Psoas muscle (tissue), 8 donors: ENCODE results near the gene SBNO2. TPM values are rescaled to one million over a fixed set of nuclear protein-coding genes. Genes with fewer than 3 reads are reported as not detected.

Experiments
- ATAC-seq, 4 donors: fragments of 200-7000 bp; cut with Tn5 transposase; one replicate each; pipeline ENCODE4 v1.9.1; 2020; ENCODE audit warnings: moderate library complexity in 3 of 4, mild to moderate bottlenecking in 2 of 4
- DNase-seq, 2 donors: peaks; one replicate each; pipeline ENCODE4 v3.0.0-alpha.2; 2020
- H3K27ac ChIP-seq: fragments of 200-600 bp; one replicate; pipeline ENCODE4 v1.8.0; 2022
- H3K27me3 ChIP-seq, 3 donors: fragments of 200-600 bp in 1 of 3; one replicate each; pipeline versions ENCODE4 v1.6.1 to v1.8.0; 2013 to 2022; ENCODE audit warnings: low read length in 2 of 3, mild to moderate bottlenecking in 2 of 3, moderate library complexity in 1 of 3; ENCODE audit not compliant: insufficient read depth in 3 of 3
- H3K36me3 ChIP-seq, 2 donors: fragments of 200-600 bp in 1 of 2; one replicate each; pipeline versions ENCODE4 v1.6.1 to v1.8.0; 2013 to 2022; ENCODE audit warnings: low read depth in 1 of 2, mild to moderate bottlenecking in 1 of 2, moderate library complexity in 1 of 2; ENCODE audit not compliant: insufficient read depth in 1 of 2
- H3K4me1 ChIP-seq: fragments of 200-600 bp; one replicate; pipeline ENCODE4 v1.8.0; 2022
- H3K4me3 ChIP-seq: fragments of 200-600 bp; one replicate; pipeline ENCODE4 v1.8.0; 2022; ENCODE audit warnings: mild to moderate bottlenecking
- H3K9me3 ChIP-seq: fragments of 200-600 bp; one replicate; pipeline ENCODE4 v1.8.0; 2022
- WGBS, 3 donors: extraction: QIAGEN DNeasy Blood & Tissue Kit; methylation state at CpG; one replicate each; pipeline versions ENCODE4 v1.1.6 to v1.1.7; 2013; 5-methylcytosine and 5-hydroxymethylcytosine counted together
- intact Hi-C, 2 donors: fragments of 100-400 bp; cut with DNase I; formaldehyde crosslinking; loops; one replicate each; pipeline versions ENCODE4 v1.11.0 to v1.14.2; 2022
- polyA plus RNA-seq, 3 donors: library from polyadenylated mRNA; stranded (reverse); fragments of 200-250 nt; gene quantifications; one replicate each; pipeline ENCODE4 v1.2.3, GENCODE V29; 2013
- total RNA-seq, 4 donors: library from RNA; stranded (reverse); fragmentation: NEBNext Ultra II Directional in 2 of 4; extraction: Animal tissue kit (Norgen Biotek cat#: 25700) in 2 of 4; gene quantifications; one replicate each; pipeline versions ENCODE4 v1.2.1 to v1.2.4, GENCODE V29; 2021 to 2023
- TF ChIP-seq, protein P1 (sequence below): fragments of 200-600 bp; IDR thresholded peaks from one replicate; pipeline ENCODE4 v1.8.0; 2022; ENCODE audit warnings: antibody characterized with exemption
- donor health status: healthy with polysubstance abuse.
- donor health status: DM: no; HTN: no; CAD: no; lungs with moderate emphysema.
- donor health status: Bipolar disorder and iron deficiency.
- donor health status: healthy.
- donor health status: DM: yes; HTN: yes; CAD: no.
- donor health status: DM: no; HTN: no; CAD: no.
- donor health status: DM: no; HTN: no; CAD: no.
- donor health status: DM: yes; HTN: yes; CAD: no.

The SBNO2 gene
- total and polyA plus RNA-seq, 7 donors: 18.5 to 138 (median 47.2) TPM

DNA sequence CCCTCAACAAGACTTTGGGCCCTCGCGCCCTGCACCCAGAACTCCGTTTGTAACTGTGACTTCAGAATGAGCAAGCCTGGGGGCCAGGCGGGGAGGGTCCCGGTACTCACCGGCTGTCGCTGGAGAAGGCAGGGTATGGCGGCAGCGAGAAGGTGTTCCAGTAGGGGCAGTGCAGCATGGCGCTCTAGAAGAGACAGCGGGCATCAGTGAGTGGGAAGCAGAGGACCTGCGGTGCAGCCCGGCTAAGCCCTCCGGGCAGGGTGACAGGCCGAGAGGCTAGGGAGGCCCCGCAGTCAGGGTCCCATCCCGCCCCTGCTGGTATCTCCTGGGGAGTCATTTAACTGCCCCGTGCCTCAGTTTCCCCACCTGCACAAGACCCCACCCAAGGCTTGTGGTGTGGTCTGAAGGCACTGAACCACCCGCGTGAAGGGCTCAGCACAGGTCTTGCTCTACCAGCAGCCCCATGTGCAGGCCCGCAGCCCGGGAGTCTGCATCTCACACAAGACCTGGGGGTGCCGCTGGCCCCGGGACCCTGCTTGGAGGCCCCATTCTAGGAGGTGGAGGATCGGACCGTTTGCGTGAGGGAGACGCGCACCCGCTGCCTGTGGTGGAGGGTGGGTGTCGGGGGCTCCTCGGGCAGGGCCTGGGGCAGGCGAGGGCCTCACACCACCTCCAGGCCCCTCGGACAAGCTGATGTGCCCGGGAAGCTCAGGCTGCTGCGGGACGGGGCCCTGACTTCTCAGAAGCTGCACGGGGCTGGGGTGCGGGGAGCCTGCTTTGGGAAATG lies 24.6 kb downstream of the SBNO2 start:
- peaks cover 0 to 36% of the 10 kb centered on the region in 2 donors for H3K36me3 ChIP-seq
- no peak overlapping the region for H3K4me3 ChIP-seq
- ATAC-seq: no peak
- WGBS, 3 donors: 93 to 97% (median 95%) methylated on average over 36 to 39 of the region's 39 CpGs
- H3K27me3 ChIP-seq: no peaks in the 10 kb centered on the region
- TF ChIP-seq, protein P1, sequence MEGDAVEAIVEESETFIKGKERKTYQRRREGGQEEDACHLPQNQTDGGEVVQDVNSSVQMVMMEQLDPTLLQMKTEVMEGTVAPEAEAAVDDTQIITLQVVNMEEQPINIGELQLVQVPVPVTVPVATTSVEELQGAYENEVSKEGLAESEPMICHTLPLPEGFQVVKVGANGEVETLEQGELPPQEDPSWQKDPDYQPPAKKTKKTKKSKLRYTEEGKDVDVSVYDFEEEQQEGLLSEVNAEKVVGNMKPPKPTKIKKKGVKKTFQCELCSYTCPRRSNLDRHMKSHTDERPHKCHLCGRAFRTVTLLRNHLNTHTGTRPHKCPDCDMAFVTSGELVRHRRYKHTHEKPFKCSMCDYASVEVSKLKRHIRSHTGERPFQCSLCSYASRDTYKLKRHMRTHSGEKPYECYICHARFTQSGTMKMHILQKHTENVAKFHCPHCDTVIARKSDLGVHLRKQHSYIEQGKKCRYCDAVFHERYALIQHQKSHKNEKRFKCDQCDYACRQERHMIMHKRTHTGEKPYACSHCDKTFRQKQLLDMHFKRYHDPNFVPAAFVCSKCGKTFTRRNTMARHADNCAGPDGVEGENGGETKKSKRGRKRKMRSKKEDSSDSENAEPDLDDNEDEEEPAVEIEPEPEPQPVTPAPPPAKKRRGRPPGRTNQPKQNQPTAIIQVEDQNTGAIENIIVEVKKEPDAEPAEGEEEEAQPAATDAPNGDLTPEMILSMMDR: no peak
- H3K4me1 ChIP-seq: peaks cover 13% of the 10 kb centered on the region
- no peaks in the 10 kb centered on the region for H3K9me3 ChIP-seq
- peak in 1 of 2 donors; percentile 50 for DNase-seq
- intact Hi-C loops: no loop called here
- H3K27ac ChIP-seq: no peak overlapping the region

DNA sequence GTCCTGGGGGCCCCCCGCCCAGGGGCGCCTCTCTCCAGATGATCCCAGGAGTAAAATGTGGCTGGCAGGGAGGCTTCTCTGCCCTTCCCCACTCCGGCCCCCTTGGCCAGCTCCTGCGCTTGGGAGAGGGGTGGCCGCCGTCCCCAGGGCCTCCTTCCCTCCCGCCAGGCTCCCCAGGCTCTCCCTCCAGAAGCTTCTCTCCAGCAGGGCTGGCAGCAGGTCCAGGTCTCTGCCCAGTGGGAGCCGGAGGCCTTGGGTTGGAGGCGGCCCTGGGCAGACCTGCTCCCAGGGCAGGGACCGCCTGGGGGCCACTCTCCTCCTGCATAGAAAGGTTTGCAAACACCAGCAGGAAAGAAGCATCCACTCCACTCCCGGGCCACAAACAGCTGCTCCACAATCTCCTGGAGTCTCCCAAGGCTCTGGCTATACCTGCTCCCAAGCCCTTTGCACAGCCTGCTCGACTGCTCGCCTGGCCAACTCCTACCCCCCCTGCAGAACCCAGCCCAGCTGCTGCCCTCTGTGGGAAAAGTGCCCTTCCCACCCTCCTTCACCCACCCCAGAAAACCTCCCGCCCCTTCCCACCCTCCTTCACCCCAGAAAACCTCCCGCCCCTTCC lies 26.0 kb downstream of the SBNO2 start:
- no peak overlapping the region for H3K27ac ChIP-seq
- peaks cover 0 to 42% of the 10 kb centered on the region in 2 donors for H3K36me3 ChIP-seq
- ATAC-seq (no peak), DNase-seq (peak in 1 of 2 donors; percentile 39)
- H3K4me3 ChIP-seq: no peak overlapping the region
- H3K4me1 ChIP-seq: peaks cover 10% of the 10 kb centered on the region
- H3K9me3 ChIP-seq: no peaks in the 10 kb centered on the region
- WGBS, 3 donors: 90 to 94% (median 90%) methylated on average over 11 to 15 of the region's 15 CpGs
- no peaks in the 10 kb centered on the region for H3K27me3 ChIP-seq
- intact Hi-C loops: no loop called here
- TF ChIP-seq, protein P1: no peak

DNA sequence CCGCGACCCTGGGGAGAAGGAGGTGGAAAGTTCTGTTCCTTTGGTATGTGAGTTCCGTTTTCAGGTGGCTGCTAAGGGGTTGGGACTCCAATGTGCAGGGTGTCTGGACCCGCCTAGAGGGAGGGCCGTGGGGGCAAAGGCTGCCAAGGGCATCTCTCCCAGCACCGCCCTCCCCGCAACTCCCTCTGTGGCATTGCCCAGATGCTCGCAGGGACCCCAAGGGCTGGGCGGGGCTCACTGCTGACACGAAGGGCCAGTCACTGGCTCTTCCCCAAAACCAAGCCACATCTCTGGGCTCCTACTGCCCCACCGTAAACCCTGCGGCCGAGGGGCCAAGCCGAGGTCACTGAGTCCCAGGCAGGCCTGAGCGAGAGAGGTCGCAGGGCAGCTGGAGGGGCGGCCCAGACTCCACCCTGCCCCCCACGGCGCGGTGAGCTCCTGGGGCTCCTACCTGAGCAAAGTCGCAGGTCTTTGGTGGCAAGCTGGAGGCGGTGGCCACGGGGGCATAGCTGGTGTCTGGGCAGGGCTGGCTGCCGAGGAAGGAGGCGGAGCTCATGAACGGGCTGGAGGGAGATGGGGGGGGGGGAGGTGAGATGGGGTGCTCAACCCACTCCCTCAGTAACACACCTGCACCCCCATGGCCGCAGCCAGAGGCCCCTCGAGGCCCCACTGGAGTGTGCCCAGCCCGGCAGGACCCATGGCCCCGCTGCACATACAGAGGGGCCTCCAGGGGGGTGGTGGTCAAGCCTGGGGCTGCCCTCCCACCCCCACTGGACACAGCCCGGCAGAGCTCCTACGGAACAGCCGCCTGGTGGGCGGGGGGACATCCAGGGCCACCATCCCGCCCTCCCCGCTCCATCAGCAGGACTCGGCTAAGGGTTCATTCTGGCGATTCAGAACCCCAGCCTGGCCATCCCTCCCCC lies 26.9 kb downstream of the SBNO2 start:
- Histone ChIP-seq H3K27ac (no peak overlapping the region), H3K4me3 (no peak overlapping the region), H3K27me3 (no peaks in the 10 kb centered on the region), H3K9me3 (no peaks in the 10 kb centered on the region), H3K36me3 (peaks cover 0 to 47% of the 10 kb centered on the region in 2 donors), H3K4me1 (peaks cover 3% of the 10 kb centered on the region)
- TF ChIP-seq, protein P1: no peak
- ATAC-seq (no peak), DNase-seq (peak in 1 of 2 donors; percentile 34)
- WGBS, 3 donors: 85 to 90% (median 90%) methylated on average over 34 to 38 of the region's 38 CpGs
- intact Hi-C loops: no loop called here

DNA sequence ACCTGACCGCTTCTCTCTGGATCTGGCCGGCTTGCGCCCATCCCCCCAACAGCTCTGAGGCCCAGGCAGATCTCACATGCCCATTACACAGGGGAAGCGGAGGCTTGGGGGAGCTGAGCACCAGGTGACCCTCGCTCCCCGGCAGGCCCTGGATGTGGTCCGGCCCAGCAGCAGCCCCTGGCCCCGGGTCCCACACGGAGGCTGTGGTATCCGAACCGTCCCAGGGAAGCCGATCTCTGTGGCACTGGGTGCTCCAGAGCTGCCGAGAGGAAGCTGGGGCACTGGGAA lies 27.7 kb downstream of the SBNO2 start:
- no peaks in the 10 kb centered on the region for H3K27me3 ChIP-seq
- H3K9me3 ChIP-seq: no peaks in the 10 kb centered on the region
- H3K4me3 ChIP-seq: no peak overlapping the region
- DNase-seq (peak in 1 of 2 donors; percentile 39), ATAC-seq (no peak)
- no peak overlapping the region for H3K27ac ChIP-seq
- no peaks in the 10 kb centered on the region for H3K4me1 ChIP-seq
- intact Hi-C loops: no loop called here
- peaks cover 0 to 47% of the 10 kb centered on the region in 2 donors for H3K36me3 ChIP-seq
- TF ChIP-seq, protein P1: no peak
- 92 to 96% (median 92%) methylated on average over 13 of the region's 13 CpGs for WGBS, 3 donors
